Uterus (tissue), 2 donors: ENCODE data around the gene WWP2.
"Not testable (repeated sequence)": the region's sequence is repeated elsewhere in the genome, so short reads cannot be mapped to it uniquely, and the experiment has no call there.

Source experiments
- POLR2A ChIP-seq, 2 donors: fragments of 450-650 bp; IDR thresholded peaks; one replicate each; pipeline ENCODE4 v1.6.1; 2016; ENCODE audit warnings: antibody characterized with exemption in 2 of 2, mild to moderate bottlenecking in 1 of 2, moderate library complexity in 1 of 2
- TF ChIP-seq, protein P1 (sequence below), 4 experiments: fragments of 200-600 bp in 2 of 4; fragments of 450-650 bp in 2 of 4; sonication (generic) in 2 of 4; IDR thresholded peaks; one replicate each; pipeline ENCODE4 v1.5.1; 2016 to 2019; ENCODE audit warnings: antibody characterized with exemption in 4 of 4, mild to moderate bottlenecking in 2 of 4, moderate library complexity in 1 of 4

DNA sequence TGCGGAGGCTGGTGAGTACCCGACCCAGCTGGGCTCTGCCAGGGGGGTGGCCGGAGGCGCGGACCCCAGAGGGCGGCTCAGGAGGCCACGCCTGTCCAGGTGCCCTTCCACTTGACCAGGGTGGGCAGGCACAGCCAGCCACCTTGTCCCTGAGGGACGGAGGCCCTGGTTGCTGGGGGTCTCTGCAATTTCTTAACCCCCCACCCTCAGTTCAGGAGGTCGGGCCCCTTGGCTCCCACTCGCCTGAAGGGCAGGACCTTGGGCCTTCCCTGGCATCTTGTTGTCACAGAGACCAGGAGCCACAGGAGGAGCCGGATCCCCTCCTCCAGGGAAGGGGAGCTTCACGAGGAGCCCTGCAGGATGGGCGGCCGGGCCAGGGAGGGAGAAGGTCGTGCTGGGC is 190.0 kb downstream of the WWP2 start:
- TF ChIP-seq, protein P1, sequence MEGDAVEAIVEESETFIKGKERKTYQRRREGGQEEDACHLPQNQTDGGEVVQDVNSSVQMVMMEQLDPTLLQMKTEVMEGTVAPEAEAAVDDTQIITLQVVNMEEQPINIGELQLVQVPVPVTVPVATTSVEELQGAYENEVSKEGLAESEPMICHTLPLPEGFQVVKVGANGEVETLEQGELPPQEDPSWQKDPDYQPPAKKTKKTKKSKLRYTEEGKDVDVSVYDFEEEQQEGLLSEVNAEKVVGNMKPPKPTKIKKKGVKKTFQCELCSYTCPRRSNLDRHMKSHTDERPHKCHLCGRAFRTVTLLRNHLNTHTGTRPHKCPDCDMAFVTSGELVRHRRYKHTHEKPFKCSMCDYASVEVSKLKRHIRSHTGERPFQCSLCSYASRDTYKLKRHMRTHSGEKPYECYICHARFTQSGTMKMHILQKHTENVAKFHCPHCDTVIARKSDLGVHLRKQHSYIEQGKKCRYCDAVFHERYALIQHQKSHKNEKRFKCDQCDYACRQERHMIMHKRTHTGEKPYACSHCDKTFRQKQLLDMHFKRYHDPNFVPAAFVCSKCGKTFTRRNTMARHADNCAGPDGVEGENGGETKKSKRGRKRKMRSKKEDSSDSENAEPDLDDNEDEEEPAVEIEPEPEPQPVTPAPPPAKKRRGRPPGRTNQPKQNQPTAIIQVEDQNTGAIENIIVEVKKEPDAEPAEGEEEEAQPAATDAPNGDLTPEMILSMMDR (IDR thresholded peaks at IDR 0.05), result not testable (repeated sequence)
- not testable (repeated sequence) for TF ChIP-seq POLR2A (IDR thresholded peaks at IDR 0.05)
